Stimulated activated CD8-positive, alpha-beta memory T cell treated with anti-CD3 and anti-CD28 coated beads, Interleukin-4, amount 100 ng/mL, for 4 hours (primary cell): ENCODE data around the gene UNG.
A peak's percentile ranks its signal among the peaks of the same experiment; 100 is the strongest.

Experiments
- DNase-seq, 2 donors: peaks; one replicate each; pipeline ENCODE4 v3.0.0-alpha.2; 2020; ENCODE audit warnings: low read depth in 2 of 2, low spot score in 1 of 2

Gene UNG

DNA sequence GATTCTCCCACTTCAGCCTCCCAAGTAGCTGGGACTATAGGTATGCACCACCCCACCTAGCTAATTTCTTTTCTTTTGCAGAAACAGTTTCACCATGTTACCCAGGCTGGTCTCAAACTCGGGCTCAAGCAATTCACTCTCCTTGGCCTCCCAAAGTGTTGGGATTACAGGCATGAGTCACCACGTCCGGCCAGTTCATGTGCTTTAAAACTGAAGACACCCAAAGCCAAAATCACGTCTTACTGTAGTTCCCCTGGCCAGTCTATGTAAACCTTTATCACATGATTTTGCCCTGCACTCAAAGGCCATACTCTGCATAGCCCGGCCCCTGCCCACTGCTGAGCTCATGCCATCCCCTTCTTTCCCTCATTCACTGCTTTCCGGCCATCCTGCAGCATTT, 8.6 kb upstream of the UNG start:
- DNase-seq, result no peak

- DNase-seq, result no peak
Measured at GRCh38 chr12:109089683-109090082, 7.7 kb upstream of the UNG start.

- DNase-seq, result no peak
Measured at GRCh38 chr12:109092497-109093021, 4.8 kb upstream of the UNG start.

DNA sequence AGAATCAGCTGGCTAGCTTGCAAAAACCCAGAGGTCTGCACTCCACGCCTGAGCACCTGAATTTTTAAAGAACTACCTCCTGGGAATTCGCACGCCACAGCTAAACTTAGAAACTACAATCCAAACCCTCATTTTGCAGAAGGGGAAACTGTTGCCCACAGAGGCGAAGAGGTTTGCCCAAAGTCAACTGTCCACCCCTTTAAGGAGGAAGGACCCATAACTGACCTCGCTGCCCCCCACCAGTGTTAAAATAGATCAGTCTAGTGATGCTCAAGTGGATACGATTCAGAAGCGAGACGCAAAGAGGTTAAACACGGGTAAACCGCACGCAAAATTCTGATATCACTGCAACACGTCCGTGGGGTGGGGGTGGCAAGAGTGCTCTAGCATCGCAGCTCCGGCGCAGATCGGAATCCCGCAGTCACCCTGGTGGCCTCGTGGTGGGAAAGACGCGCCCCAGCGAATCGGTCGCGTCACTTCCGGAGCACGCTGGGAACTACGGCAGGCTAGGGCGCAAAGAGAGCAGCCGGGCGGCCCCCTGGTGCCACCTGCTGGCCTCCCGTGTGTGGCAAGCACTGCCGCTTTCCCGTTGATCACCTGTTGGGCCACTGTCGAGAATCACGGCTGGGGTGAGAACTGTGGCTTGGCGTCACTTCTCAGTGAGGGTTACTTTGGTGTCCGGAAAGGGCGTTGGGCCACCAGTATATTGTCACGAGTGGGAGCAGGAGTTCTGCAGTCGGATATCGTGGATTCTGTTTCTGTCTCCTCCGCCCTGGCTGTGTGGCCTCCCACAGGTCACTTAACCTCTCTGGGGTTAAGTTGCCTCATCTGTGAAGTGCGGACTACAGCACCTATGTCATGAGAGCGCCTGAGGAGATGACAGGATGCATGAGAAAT, 4.1 kb upstream of the UNG start, which contains the start of gene ALKBH2:
TSS of gene ALKBH2 (minus strand) at position 451 of the 897 bp plus-strand sequence. CDS start 686 bp downstream, outside the sequence.
- peak; percentile 82 to 90 for DNase-seq

GRCh38 chr12:109097140-109097434, 310 bp upstream of the UNG start:
- DNase-seq, result no peak

DNA sequence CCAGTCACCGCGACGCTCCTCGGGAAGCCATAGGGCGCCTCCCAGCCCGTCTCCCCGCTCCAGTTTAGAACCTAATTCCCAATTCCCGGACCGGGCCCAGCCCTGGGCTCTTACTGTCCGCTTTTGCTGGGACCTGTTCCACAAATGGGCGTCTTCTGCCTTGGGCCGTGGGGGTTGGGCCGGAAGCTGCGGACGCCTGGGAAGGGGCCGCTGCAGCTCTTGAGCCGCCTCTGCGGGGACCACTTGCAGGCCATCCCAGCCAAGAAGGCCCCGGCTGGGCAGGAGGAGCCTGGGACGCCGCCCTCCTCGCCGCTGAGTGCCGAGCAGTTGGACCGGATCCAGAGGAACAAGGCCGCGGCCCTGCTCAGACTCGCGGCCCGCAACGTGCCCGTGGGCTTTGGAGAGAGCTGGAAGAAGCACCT, 797 bp downstream of the UNG start:
- DNase-seq, result no peak

- no peak for DNase-seq
Measured at GRCh38 chr12:109098651-109099050, 1.3 kb downstream of the UNG start.

DNA sequence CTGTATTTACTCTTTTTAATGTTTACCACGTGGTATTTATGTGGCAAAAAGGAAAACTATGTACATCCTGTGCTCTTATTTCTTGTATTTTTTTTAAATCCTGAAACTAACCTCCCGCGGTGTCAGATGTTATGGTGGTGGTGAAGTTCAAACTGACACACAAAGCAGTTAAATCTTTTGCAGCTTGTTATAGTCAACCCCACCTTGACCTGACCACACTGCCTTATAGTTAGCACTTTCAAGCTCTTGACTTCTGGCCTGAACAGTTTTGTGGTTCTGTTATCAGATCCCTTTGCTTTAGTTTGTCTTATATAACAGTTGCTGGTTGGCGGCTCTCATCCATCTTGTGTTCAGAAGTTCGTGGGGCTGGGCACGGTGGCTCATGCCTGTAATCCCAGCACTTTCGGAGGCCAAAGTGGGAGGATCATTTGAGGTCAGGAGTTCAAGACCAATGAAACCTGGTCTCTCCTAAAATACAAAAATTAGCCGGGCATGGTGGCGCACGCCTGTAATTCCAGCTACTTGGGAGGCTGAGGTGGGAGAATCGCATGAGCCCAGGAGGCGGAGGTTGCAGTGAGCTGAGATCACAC, 2.1 kb downstream of the UNG start:
- DNase-seq, result no peak

- DNase-seq, result no peak
Measured at GRCh38 chr12:109100741-109101140, 3.3 kb downstream of the UNG start.

DNA sequence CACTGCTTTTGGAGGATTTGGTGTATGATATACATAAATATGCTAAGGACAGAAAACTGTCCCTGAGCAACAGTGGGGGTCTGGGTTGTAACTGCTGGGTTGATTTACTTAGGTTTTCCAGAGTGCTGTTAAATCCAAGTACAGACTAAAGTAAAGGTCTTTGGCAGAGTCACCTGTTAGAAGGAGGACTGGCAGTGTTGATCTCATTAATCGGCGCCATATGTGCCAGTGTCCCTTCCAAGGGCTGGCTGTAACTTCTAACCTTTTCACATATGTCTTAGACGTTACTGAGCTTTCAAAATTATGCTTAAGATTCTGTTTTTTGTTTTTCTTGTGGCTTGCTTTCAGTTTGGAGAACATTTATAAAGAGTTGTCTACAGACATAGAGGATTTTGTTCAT, 5.1 kb downstream of the UNG start:
- no peak for DNase-seq

- no peak for DNase-seq
Measured at GRCh38 chr12:109105176-109105575, 7.8 kb downstream of the UNG start.

DNA sequence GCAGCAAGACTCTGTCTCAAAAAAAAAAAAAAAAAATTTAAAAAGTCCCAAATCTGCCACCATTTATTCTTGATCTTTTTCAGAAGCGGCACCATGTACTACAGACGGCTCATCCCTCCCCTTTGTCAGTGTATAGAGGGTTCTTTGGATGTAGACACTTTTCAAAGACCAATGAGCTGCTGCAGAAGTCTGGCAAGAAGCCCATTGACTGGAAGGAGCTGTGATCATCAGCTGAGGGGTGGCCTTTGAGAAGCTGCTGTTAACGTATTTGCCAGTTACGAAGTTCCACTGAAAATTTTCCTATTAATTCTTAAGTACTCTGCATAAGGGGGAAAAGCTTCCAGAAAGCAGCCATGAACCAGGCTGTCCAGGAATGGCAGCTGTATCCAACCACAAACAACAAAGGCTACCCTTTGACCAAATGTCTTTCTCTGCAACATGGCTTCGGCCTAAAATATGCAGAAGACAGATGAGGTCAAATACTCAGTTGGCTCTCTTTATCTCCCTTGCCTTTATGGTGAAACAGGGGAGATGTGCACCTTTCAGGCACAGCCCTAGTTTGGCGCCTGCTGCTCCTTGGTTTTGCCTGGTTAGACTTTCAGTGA, 12.5 kb downstream of the UNG start:
- no peak for DNase-seq

- peak; percentile 7 to 21 for DNase-seq
Measured at GRCh38 chr12:109110988-109111495, 13.6 kb downstream of the UNG start.

- no peak for DNase-seq
Measured at GRCh38 chr12:109112720-109113465, 15.5 kb downstream of the UNG start.

GRCh38 chr12:109113661-109114321, 16.4 kb downstream of the UNG start:
- DNase-seq, result no peak

GRCh38 chr12:109114644-109115043, 17.2 kb downstream of the UNG start:
- no peak for DNase-seq

DNA sequence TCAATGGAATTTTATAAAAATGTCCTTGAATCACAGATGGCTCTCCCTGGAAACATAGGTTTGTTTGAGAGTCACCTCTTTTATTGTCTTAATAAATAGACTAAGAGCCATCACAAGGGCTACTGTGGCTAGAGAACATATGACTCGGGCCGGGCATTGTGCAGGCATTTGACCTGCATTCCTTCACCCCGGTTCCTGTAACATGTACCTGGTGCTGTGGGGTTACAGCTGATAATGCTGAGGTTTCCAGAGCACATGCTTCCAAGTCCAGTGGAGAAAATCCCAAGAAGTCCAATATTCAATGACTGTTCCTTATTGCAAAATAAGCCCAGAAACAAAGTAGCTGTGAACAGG, 18.0 kb downstream of the UNG start:
- no peak for DNase-seq

DNA sequence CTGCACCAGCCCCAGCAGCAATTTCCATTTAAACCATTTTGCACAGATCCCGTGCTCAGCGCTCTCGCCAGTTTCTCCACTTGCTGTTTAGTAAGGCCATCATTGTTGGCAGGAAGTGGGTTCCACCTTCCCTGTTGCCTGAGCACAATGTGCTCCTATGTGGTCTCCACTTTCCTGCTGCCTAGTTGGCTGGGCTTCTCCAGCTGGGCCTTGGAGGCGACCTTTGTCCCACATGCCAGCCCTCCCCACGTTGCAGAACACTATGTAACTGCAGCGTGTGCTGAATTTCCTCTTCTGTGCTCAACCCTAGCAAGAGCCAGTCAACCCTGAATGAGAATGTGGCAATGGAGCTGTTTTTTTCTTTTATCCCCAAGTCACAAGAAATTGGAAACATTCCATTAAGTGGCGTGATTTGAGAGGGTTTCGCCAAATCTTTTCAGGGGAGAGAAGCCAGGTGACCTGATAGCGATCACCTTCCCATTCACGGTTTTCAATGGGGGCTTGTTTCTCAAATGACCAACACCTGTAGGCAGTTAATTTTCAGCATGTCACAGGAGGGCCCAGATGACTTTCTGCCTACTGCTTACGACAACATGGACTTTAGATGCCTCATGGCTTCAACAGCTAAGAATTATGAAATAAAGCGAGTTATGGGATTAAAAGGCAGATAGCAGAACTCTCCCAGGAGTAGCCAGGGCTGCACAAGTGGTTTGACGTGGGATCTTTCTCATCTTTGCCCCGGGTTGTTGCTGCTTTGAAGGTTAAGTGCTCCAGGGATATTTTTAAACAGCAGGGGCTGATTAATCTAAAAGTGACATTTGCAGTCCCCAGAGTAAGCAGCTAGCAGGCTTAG, 18.6 kb downstream of the UNG start, which contains the start of gene ACACB:
TSS of gene ACACB (plus strand) at position 830 of the 853 bp plus-strand sequence. CDS start 22,819 bp downstream, outside the sequence.
- DNase-seq, result no peak

- no peak for DNase-seq
Measured at GRCh38 chr12:109116611-109116949, 19.2 kb downstream of the UNG start.

DNA sequence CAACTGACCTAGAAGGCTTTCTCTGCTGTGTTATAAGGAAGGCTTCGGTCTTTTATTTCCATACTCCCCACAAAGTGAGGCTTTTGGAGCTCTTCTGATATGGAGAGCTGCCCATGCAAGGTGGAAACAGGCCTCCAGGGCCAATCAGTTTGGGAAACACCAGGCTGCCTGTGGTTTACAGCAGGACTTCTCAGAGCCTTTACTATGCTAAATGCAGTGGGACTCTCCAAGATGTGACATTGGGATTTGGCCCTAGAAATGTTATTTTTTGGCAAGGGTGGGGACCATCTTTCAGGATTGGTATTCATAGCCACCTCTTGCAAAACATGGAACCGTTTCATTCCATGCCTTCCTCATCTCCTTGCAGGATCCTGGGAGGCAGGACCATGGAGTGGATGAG, 22.7 kb downstream of the UNG start:
- no peak for DNase-seq
